Astrocyte of the hippocampus (primary cell): ENCODE data around the gene CSTF1.
A peak's percentile ranks its signal among the peaks of the same experiment; 100 is the strongest.

Experiments used
- DNase-seq: peaks from one replicate; pipeline ENCODE4 v3.0.0; 2011; ENCODE audit warnings: low read depth, low spot score

CSTF1 gene

GRCh38 chr20:56392132-56392880 is at the start of gene CSTF1, which contains the start of gene AURKA:
Gene CSTF1, plus strand, starts transcription at chr20:56392645. Its CDS starts 2,908 bp downstream, at chr20:56395553.
Gene AURKA, minus strand, starts transcription at chr20:56392215. Its CDS starts 4,018 bp downstream, at chr20:56388197.
- peak; percentile 100 for DNase-seq

- DNase-seq = no peak
Observed at GRCh38 chr20:56342783-56343182, 49.7 kb upstream of the CSTF1 start.

- peak; percentile 71 for DNase-seq
Observed at GRCh38 chr20:56343861-56344381, 48.5 kb upstream of the CSTF1 start.

DNA sequence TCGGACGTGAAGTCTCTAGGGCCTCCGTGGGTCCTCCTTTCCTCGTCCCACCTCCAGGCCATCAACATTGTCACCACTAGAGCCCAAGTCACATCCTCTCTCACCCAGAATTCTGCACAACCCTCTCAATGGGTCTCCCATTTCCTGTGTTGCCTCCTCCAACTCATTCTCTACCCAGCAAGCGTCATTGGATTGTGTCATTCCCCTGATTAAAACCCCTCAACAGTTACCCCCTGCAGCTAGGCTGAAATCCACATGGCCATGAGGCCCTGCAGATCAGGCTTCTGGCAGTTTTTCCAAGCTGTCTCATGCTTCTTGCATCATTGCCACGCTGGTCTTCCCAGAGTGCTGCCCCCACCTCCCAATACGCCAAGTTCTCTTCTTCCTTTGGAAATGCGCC is 46.5 kb upstream of the CSTF1 start:
- DNase-seq = no peak

DNA sequence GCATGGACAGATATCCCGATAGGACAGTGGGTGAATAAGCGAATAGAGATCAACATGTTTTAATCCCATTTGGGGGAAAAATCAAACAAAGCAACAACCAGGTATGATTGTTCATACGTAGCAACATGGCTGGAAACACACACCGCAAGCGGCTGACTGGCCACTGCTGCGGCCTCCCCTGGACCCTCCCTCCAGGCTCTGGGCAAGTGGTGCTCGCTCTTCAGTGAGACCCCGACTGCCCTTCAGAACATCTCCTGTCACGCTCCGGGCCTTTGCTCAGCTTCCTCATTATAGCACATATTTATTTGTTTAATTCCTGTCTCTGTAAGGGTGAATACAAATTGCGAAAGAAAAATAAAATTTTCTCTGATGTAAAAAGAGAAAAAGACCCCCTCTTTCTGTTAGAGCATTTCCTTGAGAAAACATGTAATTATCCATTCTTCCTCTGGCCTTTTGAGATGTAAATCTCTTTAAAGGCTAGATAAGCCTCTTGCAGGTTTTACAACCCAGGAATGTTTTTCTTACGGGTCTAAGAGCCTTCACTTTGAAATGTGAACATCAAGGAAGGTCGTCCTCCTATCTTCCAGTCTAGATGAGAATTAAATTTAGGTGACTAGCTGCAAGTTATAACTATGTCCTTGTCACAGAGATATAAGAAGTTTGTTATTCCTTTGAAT is 44.7 kb upstream of the CSTF1 start:
- DNase-seq = no peak

GRCh38 chr20:56348305-56348693 is 44.1 kb upstream of the CSTF1 start:
- peak; percentile 31 for DNase-seq

DNA sequence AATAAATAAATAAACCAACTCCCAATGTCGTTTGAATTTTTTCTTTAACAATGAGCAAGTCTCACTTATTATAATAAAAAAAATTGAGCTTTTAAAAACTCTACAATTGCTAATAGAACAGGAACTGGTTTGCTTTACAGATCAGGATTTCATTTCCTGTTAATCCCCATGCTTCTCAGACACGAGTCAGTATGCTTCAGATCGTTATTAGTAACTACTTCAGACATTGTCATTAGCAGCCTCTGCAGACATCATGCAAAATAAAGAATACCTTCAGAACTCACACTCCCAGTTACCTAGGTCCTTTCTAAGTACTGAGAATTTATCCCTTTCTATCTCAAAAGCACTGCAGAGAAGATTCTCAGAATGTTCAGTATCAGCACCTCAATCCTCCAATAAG is 43.7 kb upstream of the CSTF1 start:
- no peak for DNase-seq

GRCh38 chr20:56350842-56351241 is 41.6 kb upstream of the CSTF1 start:
- DNase-seq = no peak

GRCh38 chr20:56352345-56353055 is 39.9 kb upstream of the CSTF1 start:
- DNase-seq = no peak

- no peak for DNase-seq
Observed at GRCh38 chr20:56353356-56353755, 39.1 kb upstream of the CSTF1 start.

GRCh38 chr20:56358070-56358469 is 34.4 kb upstream of the CSTF1 start:
- DNase-seq = no peak

- DNase-seq = peak; percentile 97
Observed at GRCh38 chr20:56358600-56359211, 33.7 kb upstream of the CSTF1 start, which contains the start of gene FAM210B. Gene FAM210B, plus strand, starts transcription at chr20:56358974. Its CDS starts 32 bp downstream, at chr20:56359006.

DNA sequence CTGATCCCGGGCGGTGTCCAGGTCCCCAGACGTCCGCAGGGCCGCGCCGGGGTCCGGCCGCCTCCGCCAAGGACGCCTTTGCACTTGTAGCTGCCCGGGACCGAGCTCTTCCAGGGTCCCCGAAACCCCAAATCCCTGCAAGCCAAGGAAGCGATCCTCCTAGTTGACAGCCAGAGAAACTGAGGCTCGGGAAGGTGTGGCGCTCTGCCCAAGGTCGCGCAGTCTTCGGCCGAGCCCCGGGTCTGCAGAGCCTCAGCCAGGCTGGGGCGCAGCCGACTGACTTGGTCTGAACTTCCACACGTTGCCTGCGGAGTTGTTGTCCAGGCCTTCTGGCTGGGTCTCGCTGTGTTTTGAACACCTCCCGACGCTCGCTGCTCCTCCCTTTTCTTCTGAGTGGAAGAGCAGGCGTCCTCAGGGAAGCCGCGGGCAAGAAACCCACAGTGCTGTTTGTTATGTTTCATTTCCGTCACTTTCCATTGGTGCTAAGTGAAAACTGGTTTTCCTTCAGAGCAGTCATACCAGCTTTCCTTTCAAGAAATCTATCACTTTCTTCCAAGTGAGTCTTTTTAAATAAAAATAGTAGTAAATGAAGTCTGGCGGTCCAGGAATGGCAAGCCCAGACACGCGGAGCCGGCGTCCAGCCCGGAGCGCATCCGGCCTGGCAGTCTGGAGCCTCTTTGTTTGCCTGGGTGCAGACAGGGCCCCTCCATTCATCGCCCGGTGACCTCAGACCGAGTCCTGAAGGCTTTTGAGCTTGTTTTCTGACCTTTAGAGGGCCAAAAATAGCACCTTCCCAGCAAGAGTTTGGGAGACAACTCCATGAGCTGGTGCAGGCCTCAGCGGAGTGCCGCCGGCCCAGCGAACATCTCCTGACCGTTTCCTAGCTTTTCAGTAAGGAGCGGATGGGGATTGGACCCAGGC is 33.0 kb upstream of the CSTF1 start:
- peak; percentile 84 for DNase-seq

DNA sequence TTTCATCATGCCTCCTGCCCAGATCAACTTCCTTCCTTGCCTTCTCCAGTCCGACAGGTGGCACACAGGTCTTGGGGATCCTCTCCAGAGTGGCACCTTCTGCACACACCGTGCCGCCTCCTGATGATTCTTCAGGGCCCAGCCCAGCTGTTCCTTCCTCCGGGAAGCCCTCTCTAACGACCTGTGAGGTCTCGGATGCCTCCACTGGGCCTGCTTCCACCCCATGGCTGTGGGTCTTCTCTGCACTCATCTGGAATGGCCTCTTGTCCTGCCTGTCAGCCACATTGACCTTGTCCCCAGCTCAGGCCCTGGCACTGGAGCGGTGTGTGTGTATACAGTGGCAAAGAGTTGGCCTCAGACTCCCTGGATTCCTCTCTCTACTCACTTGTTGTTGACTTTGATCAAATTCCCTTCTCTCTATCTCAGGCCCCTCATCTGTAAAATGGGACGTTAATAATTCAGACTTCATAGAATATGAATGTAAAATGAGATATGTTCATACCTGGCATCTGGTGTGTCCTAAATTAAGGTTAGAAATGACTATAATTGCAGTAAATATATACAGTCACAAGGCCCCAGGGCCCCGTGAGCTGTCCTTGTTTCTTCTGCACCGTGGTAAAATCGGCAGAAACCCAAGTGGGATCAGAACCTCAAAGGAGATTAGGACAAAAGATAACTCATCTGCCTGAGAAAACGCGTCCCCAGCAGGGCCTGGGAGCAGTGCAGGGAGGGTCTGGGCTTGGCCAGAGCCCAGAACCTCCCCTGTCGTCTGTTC is 32.1 kb upstream of the CSTF1 start:
- no peak for DNase-seq

DNA sequence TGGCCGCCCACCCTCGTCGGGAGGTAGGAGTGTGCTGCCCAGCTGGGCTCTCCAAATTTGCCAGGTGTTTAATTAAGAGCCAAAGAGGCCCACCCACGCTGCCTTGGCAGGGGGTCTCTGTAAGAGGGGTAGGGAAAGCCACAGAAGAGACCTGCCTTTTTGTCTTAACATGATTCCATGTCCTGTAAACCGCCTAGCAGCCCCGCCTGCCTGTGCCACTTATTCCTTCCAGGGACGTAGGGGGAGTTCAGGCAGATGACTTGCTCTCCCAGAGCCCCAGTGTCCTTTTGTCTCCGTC is 31.6 kb upstream of the CSTF1 start:
- DNase-seq = no peak

- DNase-seq = no peak
Observed at GRCh38 chr20:56361900-56362299, 30.5 kb upstream of the CSTF1 start.

- DNase-seq = no peak
Observed at GRCh38 chr20:56362833-56363413, 29.5 kb upstream of the CSTF1 start.

DNA sequence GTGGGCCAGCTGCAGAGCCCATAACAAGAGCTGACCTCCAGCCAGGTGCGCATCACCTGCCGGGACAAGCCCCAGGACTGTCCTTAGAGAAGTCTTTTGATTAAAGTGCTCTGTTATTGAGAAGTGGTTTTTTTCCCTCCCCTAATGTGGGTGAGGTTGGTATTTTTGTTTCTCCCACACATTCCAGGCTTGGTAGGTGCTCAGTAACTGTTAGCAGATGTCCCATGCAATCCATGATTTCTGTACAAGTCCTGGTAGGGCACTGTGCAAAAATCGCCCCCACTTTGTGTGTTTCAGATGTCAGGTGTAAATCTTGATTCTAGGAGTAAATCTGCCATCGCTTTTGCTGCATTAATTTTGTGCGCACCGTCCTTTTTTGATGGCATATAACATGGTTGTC is 29.0 kb upstream of the CSTF1 start:
- DNase-seq = no peak

DNA sequence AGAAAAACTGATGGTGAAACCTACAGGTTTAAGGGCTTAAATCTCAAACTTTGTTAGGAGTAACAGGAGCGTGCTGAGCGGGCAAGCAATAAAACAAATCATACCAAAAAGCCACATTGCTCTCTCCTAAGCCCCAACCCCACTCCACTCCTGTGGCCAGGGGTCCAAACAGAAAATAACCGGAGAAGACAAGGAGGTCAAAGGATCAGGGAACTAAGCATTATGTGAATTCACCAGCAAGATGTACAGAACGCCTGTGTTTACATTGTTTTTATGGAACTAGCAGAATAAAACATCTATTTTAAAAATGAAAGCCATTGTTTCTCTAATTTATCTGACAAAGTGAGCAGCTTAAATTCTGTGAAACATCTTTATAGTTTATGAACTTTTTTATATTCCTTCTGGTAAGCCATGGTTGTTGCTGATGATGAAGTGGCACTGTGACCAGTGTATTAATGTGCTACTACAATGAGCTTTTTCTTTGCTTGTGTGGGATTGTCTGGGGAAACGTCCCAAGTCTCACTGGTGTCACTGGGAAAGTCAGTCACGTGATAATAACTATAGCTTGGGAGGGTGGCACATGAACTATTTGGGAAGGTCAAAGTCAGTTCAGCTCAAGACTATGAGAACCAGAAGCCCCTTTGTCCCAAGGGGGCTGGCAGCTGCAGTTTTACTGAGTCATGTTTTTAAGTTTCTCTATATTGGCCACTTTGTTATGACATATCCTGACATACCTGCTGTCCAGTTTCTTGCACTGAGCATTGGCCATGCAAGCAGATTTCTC is 23.9 kb upstream of the CSTF1 start:
- no peak for DNase-seq
